Activated CD4-positive, alpha-beta T cell treated with anti-CD3 and anti-CD28 coated beads for 48 hours (primary cell): ENCODE results near the gene NUDT22.

Experiments
- DNase-seq: peaks from one replicate; pipeline ENCODE4 v3.0.0-alpha.2; 2020

The NUDT22 gene

DNA sequence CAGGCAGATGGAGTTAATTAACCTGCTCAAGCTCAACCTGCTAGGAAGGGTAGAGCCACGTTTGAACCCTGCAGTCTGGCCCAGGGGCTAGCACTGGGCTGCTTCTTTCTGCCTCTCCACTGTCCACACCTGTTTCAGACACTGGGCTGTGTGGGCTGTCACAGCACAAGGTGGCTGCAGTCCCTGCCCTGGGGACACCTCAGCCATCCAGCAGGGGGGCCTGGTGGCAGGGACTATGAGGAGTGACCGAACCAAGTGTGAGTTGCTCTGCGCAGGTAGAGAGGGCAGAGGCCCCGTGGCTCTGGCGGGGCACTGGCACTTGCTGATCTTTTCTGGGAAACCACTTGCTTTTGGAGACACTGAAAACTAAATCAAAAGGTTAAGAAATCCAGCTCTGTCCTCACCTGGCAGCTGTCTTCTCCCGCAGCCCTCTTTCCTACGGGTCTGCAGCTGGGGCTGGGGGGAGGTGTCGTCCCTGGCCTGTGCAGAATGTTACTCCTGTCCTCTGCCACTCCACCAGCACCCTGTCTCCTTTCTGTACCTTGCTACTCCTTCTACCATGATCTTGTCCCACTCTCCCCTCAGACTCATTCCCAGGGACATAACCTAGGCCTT, 52.6 kb downstream of the NUDT22 start:
- DNase-seq: no peak
